HepG2 (cell line): ENCODE measurements around the gene SLAMF6. TPM values are rescaled to one million over a fixed set of nuclear protein-coding genes. Genes with fewer than 3 reads are reported as not detected.
"Not testable (repeated sequence)": the region's sequence is repeated elsewhere in the genome, so short reads cannot be mapped to it uniquely, and the experiment has no call there.

Experiments
- ATAC-seq: fragments of 200-7000 bp; cut with Tn5 transposase; 3 replicates; pipeline ENCODE4 v1.9.1; 2020; ENCODE audit warnings: mild to moderate bottlenecking, moderate library complexity
- BruUV-seq: library from RNA; stranded (reverse); fragments of 400-500 nt; replicated peaks from 2 replicates; lab custom pipeline; 2021; lab: Mats Ljungman, UMichigan
- CTCF ChIA-PET: fragments of 300-600 bp; formaldehyde crosslinking; extraction: SDS; loops from one replicate; lab custom pipeline; 2021; ENCODE audit warnings: low total read pairs, inconsistent platforms, low intra/inter-chr PET ratio; lab: Yijun Ruan, JAX
- POLR2A ChIA-PET: fragments of 350-600 bp; sonication (Branson Sonifier 250); formaldehyde crosslinking; loops from one replicate; lab custom pipeline; 2020; ENCODE audit warnings: antibody characterized with exemption, inconsistent platforms; lab: Yijun Ruan, JAX
- DNase-seq: peaks from one replicate; pipeline ENCODE4 v3.0.0-alpha.2; 2015; ENCODE audit warnings: low spot score
- FAIRE-seq: peaks from 3 replicates; lab custom pipeline; 2011; peaks lifted over from hg19 to GRCh38; lab: Jason Lieb, UNC
- H2AFZ ChIP-seq: one replicate; pipeline ENCODE4 v1.6.1; 2011; ENCODE audit warnings: low read length, inconsistent platforms
- H3K27ac ChIP-seq: fragments of 300-600 bp; 3 replicates; pipeline ENCODE4 v1.8.0; 2011; ENCODE audit warnings: mixed run types, mild to moderate bottlenecking, mixed read lengths, low read length, inconsistent platforms; ENCODE audit not compliant: insufficient read depth; ENCODE audit errors: extremely low read length
- H3K27me3 ChIP-seq, 2 experiments: fragments of 200-600 bp in 1 of 2; 2 replicates in 1 of 2; 3 replicates in 1 of 2; pipeline versions ENCODE4 v1.6.0 to v1.8.0; 2011; ENCODE audit warnings: low read length in 2 of 2, mild to moderate bottlenecking in 2 of 2, moderate library complexity in 2 of 2, inconsistent platforms in 1 of 2; ENCODE audit not compliant: insufficient read depth in 2 of 2, control insufficient read depth in 1 of 2
- H3K36me3 ChIP-seq, 2 experiments: fragments of 200-600 bp in 1 of 2; replicated peaks in 1 of 2; 2 replicates in 1 of 2; 3 replicates in 1 of 2; pipeline versions ENCODE4 v1.5.1 to v1.8.0; 2011; ENCODE audit warnings: low read length in 2 of 2, inconsistent platforms in 1 of 2; ENCODE audit not compliant: insufficient read depth in 2 of 2, control insufficient read depth in 1 of 2
- H3K4me1 ChIP-seq: 2 replicates; pipeline ENCODE4 v1.5.1; 2012; ENCODE audit warnings: low read length, inconsistent platforms; ENCODE audit not compliant: insufficient read depth
- H3K4me2 ChIP-seq: 2 replicates; pipeline ENCODE4 v1.6.0; 2011; ENCODE audit warnings: low read depth, low read length, inconsistent platforms
- H3K4me3 ChIP-seq, 3 experiments: fragments of 200-600 bp in 1 of 3; sonication (generic), shearing (Covaris generic) in 1 of 3; replicated peaks in 1 of 3; 2 replicates each; pipeline ENCODE4 v1.5.1; 2011 to 2016; ENCODE audit warnings: low read length in 3 of 3, inconsistent platforms in 2 of 3, low read depth in 2 of 3, mild to moderate bottlenecking in 2 of 3, control low read depth in 1 of 3, mixed read lengths in 1 of 3; ENCODE audit not compliant: insufficient read depth in 1 of 3
- H3K79me2 ChIP-seq: one replicate; pipeline ENCODE4 v1.6.1; 2011; ENCODE audit warnings: low read length, inconsistent platforms; ENCODE audit not compliant: insufficient read depth
- H3K9ac ChIP-seq: 2 replicates; pipeline ENCODE4 v1.6.0; 2011; ENCODE audit warnings: mild to moderate bottlenecking, low read depth, low read length, inconsistent platforms; ENCODE audit not compliant: insufficient read depth
- H3K9me3 ChIP-seq: 2 replicates; pipeline ENCODE4 v1.5.1; 2012; ENCODE audit warnings: mild to moderate bottlenecking, low read length
- H4K20me1 ChIP-seq: 2 replicates; pipeline ENCODE4 v1.6.0; 2011; ENCODE audit warnings: inconsistent platforms, mild to moderate bottlenecking, low read length, moderate library complexity; ENCODE audit not compliant: insufficient read depth
- FOXK2 ChIP-seq: fragments of 450-650 bp; IDR thresholded peaks from 2 replicates; pipeline ENCODE4 v1.6.1; 2016
- POLR2A ChIP-seq, 2 experiments: IDR thresholded peaks; 2 replicates each; pipeline ENCODE4 v1.6.1; 2011; ENCODE audit warnings: low read depth in 2 of 2, low read length in 2 of 2, mild to moderate bottlenecking in 1 of 2, moderate library complexity in 1 of 2; ENCODE audit not compliant: insufficient read depth in 1 of 2
- PTBP1 ChIP-seq: fragments of 200-400 bp; formaldehyde crosslinking; IDR thresholded peaks from 2 replicates; pipeline ENCODE4 v1.6.1; 2018; ENCODE audit warnings: low read length, low read depth; ENCODE audit not compliant: poor library complexity, severe bottlenecking
- RARG ChIP-seq: sonication (generic); formaldehyde crosslinking; IDR thresholded peaks from 2 replicates; pipeline ENCODE4 v1.4.0; 2020; ENCODE audit warnings: low read depth, mild to moderate bottlenecking, missing genetic modification reagents
- TEAD2 ChIP-seq: sonication (generic); formaldehyde crosslinking; IDR thresholded peaks from 2 replicates; pipeline ENCODE4 v1.9.0; 2021; ENCODE audit warnings: missing genetic modification reagents
- ZNF260 ChIP-seq: sonication (generic); formaldehyde crosslinking; IDR thresholded peaks from 2 replicates; pipeline ENCODE4 v1.4.0; 2020; ENCODE audit warnings: missing genetic modification reagents, low read depth, mild to moderate bottlenecking, borderline replicate concordance
- ZNF713 ChIP-seq: sonication (generic); formaldehyde crosslinking; IDR thresholded peaks from 2 replicates; pipeline ENCODE4 v1.4.0; 2020; ENCODE audit warnings: mild to moderate bottlenecking, missing genetic modification reagents
- WGBS: methylation state at CpG from one replicate; pipeline ENCODE4 v1.1.6; 2017; ENCODE audit warnings: low lambda C conversion rate; 5-methylcytosine and 5-hydroxymethylcytosine counted together
- in situ Hi-C: cut with HindIII; loops from 2 replicates; pipeline ENCODE4 v1.10.0; 2017; ENCODE audit warnings: low pct_unique_long_range_greater_than_20kb; ENCODE audit not compliant: extremely low pct_ligation_motif_present
- intact Hi-C: fragments of 100-400 bp; cut with micrococcal nuclease; formaldehyde crosslinking; loops from one replicate; pipeline ENCODE4 v1.10.0; 2022; ENCODE audit not compliant: unreplicated experiment
- polyA plus RNA-seq, 8 experiments: library from polyadenylated mRNA; depleted of rRNA in 3 of 8; stranded (reverse) in 7 of 8; unstranded in 1 of 8; fragments of >200 nt; fragmentation: Illumina TruSeq in 4 of 8; extraction: Trizol in 4 of 8; gene quantifications; 2 replicates each; pipeline versions ENCODE4 v1.2.1 to v1.2.3, GENCODE V29; 2011 to 2016; ENCODE audit warnings: low read depth in 4 of 8, missing spikeins in 1 of 8, mixed read lengths in 1 of 8; ENCODE audit not compliant: insufficient read depth in 1 of 8
- total RNA-seq, 5 experiments: library from RNA; depleted of rRNA; stranded (reverse); fragments of >200 nt; fragmentation: Illumina TruSeq; extraction: Trizol; gene quantifications; 2 replicates each; pipeline ENCODE4 v1.2.3, GENCODE V29; 2016; ENCODE audit warnings: low read depth in 1 of 5
- TF ChIP-seq, protein P1 (sequence below): sonication (generic); formaldehyde crosslinking; IDR thresholded peaks from 2 replicates; pipeline ENCODE4 v1.5.0; 2020; ENCODE audit warnings: mild to moderate bottlenecking, missing genetic modification reagents
- TF ChIP-seq, protein P2 (sequence below): sonication (generic); formaldehyde crosslinking; IDR thresholded peaks from 2 replicates; pipeline ENCODE4 v1.4.0; 2020; ENCODE audit warnings: missing genetic modification reagents

The SLAMF6 gene
- total and polyA plus RNA-seq, 2 of the 13 experiments (the other 11 are each of a cell fraction or from before 2014, with no cell fraction given), result not detected

- CTCF ChIA-PET, POLR2A ChIA-PET, intact Hi-C loops, H3K9me3 ChIP-seq, H2AFZ ChIP-seq, H3K4me3 ChIP-seq, H3K27ac ChIP-seq, DNase-seq, H3K27me3 ChIP-seq, FAIRE-seq, H3K79me2 ChIP-seq, H3K4me1 ChIP-seq, H3K9ac ChIP-seq, in situ Hi-C loops, H3K4me2 ChIP-seq, H4K20me1 ChIP-seq, H3K36me3 ChIP-seq, ATAC-seq, BruUV-seq: not testable (repeated sequence)
- 8% methylated on average over 3 of the region's 3 CpGs for WGBS
These were observed 24.6 kb downstream of the SLAMF6 start for GRCh38 chr1:160498301-160499065.

- Histone ChIP-seq H3K9me3 (no peaks in the 10 kb centered on the region; the same call in 1 of the 2 replicates), H3K27ac (no peak overlapping the region), H3K27me3 (no peaks in the 10 kb centered on the region), H3K4me2 (no peak overlapping the region), H3K9ac (no peak overlapping the region), H2AFZ (no peak overlapping the region), H4K20me1 (no peaks in the 10 kb centered on the region), H3K4me1 (no peaks in the 10 kb centered on the region), H3K4me3 (no peak overlapping the region), H3K79me2 (no peaks in the 10 kb centered on the region), H3K36me3 (no peaks in the 10 kb centered on the region)
- 5% methylated on average over 4 of the region's 4 CpGs for WGBS
- POLR2A ChIA-PET, result no interaction called here
- ATAC-seq (no peak), DNase-seq (no peak), FAIRE-seq (no peak)
- TF ChIP-seq RARG (no peak), PTBP1 (no peak), ZNF713 (CRISPR knock-in tag) (no peak), ZNF260 (CRISPR knock-in tag) (no peak), POLR2A (IDR thresholded peaks at IDR 0.05; ENCODE audit: insufficient read depth in 1 of 2, low read depth in 2 of 2, low read length in 2 of 2) (no peak), FOXK2 (no peak), TEAD2 (no peak)
- TF ChIP-seq, protein P1, sequence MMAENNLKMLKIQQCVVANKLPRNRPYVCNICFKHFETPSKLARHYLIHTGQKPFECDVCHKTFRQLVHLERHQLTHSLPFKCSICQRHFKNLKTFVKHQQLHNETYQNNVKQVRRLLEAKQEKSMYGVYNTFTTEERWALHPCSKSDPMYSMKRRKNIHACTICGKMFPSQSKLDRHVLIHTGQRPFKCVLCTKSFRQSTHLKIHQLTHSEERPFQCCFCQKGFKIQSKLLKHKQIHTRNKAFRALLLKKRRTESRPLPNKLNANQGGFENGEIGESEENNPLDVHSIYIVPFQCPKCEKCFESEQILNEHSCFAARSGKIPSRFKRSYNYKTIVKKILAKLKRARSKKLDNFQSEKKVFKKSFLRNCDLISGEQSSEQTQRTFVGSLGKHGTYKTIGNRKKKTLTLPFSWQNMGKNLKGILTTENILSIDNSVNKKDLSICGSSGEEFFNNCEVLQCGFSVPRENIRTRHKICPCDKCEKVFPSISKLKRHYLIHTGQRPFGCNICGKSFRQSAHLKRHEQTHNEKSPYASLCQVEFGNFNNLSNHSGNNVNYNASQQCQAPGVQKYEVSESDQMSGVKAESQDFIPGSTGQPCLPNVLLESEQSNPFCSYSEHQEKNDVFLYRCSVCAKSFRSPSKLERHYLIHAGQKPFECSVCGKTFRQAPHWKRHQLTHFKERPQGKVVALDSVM (CRISPR knock-in tag), result no peak
- TF ChIP-seq, protein P2, sequence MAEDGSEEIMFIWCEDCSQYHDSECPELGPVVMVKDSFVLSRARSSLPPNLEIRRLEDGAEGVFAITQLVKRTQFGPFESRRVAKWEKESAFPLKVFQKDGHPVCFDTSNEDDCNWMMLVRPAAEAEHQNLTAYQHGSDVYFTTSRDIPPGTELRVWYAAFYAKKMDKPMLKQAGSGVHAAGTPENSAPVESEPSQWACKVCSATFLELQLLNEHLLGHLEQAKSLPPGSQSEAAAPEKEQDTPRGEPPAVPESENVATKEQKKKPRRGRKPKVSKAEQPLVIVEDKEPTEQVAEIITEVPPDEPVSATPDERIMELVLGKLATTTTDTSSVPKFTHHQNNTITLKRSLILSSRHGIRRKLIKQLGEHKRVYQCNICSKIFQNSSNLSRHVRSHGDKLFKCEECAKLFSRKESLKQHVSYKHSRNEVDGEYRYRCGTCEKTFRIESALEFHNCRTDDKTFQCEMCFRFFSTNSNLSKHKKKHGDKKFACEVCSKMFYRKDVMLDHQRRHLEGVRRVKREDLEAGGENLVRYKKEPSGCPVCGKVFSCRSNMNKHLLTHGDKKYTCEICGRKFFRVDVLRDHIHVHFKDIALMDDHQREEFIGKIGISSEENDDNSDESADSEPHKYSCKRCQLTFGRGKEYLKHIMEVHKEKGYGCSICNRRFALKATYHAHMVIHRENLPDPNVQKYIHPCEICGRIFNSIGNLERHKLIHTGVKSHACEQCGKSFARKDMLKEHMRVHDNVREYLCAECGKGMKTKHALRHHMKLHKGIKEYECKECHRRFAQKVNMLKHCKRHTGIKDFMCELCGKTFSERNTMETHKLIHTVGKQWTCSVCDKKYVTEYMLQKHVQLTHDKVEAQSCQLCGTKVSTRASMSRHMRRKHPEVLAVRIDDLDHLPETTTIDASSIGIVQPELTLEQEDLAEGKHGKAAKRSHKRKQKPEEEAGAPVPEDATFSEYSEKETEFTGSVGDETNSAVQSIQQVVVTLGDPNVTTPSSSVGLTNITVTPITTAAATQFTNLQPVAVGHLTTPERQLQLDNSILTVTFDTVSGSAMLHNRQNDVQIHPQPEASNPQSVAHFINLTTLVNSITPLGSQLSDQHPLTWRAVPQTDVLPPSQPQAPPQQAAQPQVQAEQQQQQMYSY (CRISPR knock-in tag), result no peak
- in situ Hi-C loops, result no loop called here
- intact Hi-C loops, result no loop called here
- CTCF ChIA-PET, result no interaction called here
- BruUV-seq, result no TSS peak
These were observed 26.7 kb downstream of the SLAMF6 start for GRCh38 chr1:160496334-160496733.
